Liver (tissue), 3 donors: ENCODE data around the gene RHOU.

Experiments used
- CTCF ChIP-seq: fragments of 150-350 bp; IDR thresholded peaks from 2 replicates; pipeline ENCODE4 v1.5.1; 2017; ENCODE audit warnings: improper control_type of control experiment, low read depth, low read length; ENCODE audit not compliant: missing input control
- EGR1 ChIP-seq, 2 donors: IDR thresholded peaks; 2 replicates each; pipeline ENCODE4 v1.6.1; 2016 to 2018; ENCODE audit warnings: antibody characterized with exemption in 2 of 2, low read depth in 2 of 2
- HNF4A ChIP-seq, 2 donors: conservative IDR thresholded peaks; 2 replicates each; pipeline ENCODE4 v1.6.1; 2016; ENCODE audit warnings: antibody characterized with exemption in 2 of 2, mild to moderate bottlenecking in 2 of 2
- MAX ChIP-seq: IDR thresholded peaks from 2 replicates; pipeline ENCODE4 v1.6.1; 2016; ENCODE audit warnings: antibody characterized with exemption
- RAD21 ChIP-seq, 2 donors: IDR thresholded peaks; 2 replicates each; pipeline ENCODE4 v1.6.1; 2016; ENCODE audit warnings: antibody characterized with exemption in 2 of 2, mild to moderate bottlenecking in 2 of 2
- SP1 ChIP-seq: IDR thresholded peaks from 2 replicates; pipeline ENCODE4 v1.6.1; 2018; ENCODE audit warnings: antibody characterized with exemption, mild to moderate bottlenecking
- YY1 ChIP-seq: IDR thresholded peaks from 2 replicates; pipeline ENCODE4 v1.6.1; 2016; ENCODE audit warnings: antibody characterized with exemption, mild to moderate bottlenecking
- donor health status: healthy.
- donor health status: healthy.

- TF ChIP-seq SP1 (no peak), RAD21 (IDR thresholded peaks at IDR 0.05) (no peak), CTCF (no peak), HNF4A (conservative IDR thresholded peaks at IDR 0.05) (no peak), YY1 (no peak), MAX (no peak), EGR1 (IDR thresholded peaks at IDR 0.05; ENCODE audit: low read depth in 2 of 2) (no peak)
Observed at GRCh38 chr1:228687587-228687986, 47.7 kb upstream of the RHOU start.
